ENCODE data around the gene FOXN1. TPM values are rescaled to one million over a fixed set of nuclear protein-coding genes. Genes with fewer than 3 reads are reported as not detected.

FOXN1 gene
- total and polyA plus RNA-seq, 2 donors from 2014 or later, result not detected

GRCh38 chr17:28468781-28469180 is 37.4 kb upstream of the FOXN1 start:
- Histone ChIP-seq H3K9me3 (ENCODE audit: control insufficient read depth in 2 of 3, insufficient read depth in 1 of 3, low read length in 3 of 3) (no peaks in the 10 kb centered on the region), H3K4me1 (ENCODE audit: control insufficient read depth in 2 of 3, insufficient read depth in 2 of 3, low read depth in 1 of 3, low read length in 3 of 3) (peaks cover 0 to 3% (median 0%) of the 10 kb centered on the region in 3 donors), H3K9ac (ENCODE audit: low read length in 3 of 3) (no peak overlapping the region), H3K27me3 (ENCODE audit: control insufficient read depth, insufficient read depth, low read length) (no peaks in the 10 kb centered on the region), H3K36me3 (ENCODE audit: control insufficient read depth in 2 of 3, insufficient read depth in 3 of 3, low read length in 3 of 3) (no peaks in the 10 kb centered on the region), H3K4me3 (ENCODE audit: low read length in 3 of 3) (no peak overlapping the region), H3K27ac (ENCODE audit: low read depth in 2 of 2, low read length in 2 of 2) (no peak overlapping the region)
- intact Hi-C loops (cut with DNase I), result no loop called here
- no peak for FAIRE-seq
- TF ChIP-seq CTCF (IDR thresholded peaks at IDR 0.05; ENCODE audit: borderline replicate concordance, extremely low read depth, insufficient read depth), result no peak
- no peak for DNase-seq

GRCh38 chr17:28469376-28469775 is 36.8 kb upstream of the FOXN1 start:
- no peak overlapping the region for H3K4me3 ChIP-seq (ENCODE audit: low read length in 3 of 3)
- peaks cover 0 to 3% (median 0%) of the 10 kb centered on the region in 3 donors for H3K4me1 ChIP-seq (ENCODE audit: control insufficient read depth in 2 of 3, insufficient read depth in 2 of 3, low read depth in 1 of 3, low read length in 3 of 3)
- DNase-seq (no peak), FAIRE-seq (no peak)
- H3K27me3 ChIP-seq (ENCODE audit: control insufficient read depth, insufficient read depth, low read length), result no peaks in the 10 kb centered on the region
- H3K36me3 ChIP-seq (ENCODE audit: control insufficient read depth in 2 of 3, insufficient read depth in 3 of 3, low read length in 3 of 3), result no peaks in the 10 kb centered on the region
- no peak overlapping the region for H3K27ac ChIP-seq (ENCODE audit: low read depth in 2 of 2, low read length in 2 of 2)
- TF ChIP-seq CTCF (IDR thresholded peaks at IDR 0.05; ENCODE audit: borderline replicate concordance, extremely low read depth, insufficient read depth), result no peak
- no peak overlapping the region for H3K9ac ChIP-seq (ENCODE audit: low read length in 3 of 3)
- no peaks in the 10 kb centered on the region for H3K9me3 ChIP-seq (ENCODE audit: control insufficient read depth in 2 of 3, insufficient read depth in 1 of 3, low read length in 3 of 3)
- intact Hi-C loops (cut with DNase I), result no loop called here

- intact Hi-C loops (cut with DNase I), result no loop called here
- Histone ChIP-seq H3K4me1 (ENCODE audit: control insufficient read depth in 2 of 3, insufficient read depth in 2 of 3, low read depth in 1 of 3, low read length in 3 of 3) (peaks cover 0 to 3% (median 0%) of the 10 kb centered on the region in 3 donors), H3K9ac (ENCODE audit: low read length in 3 of 3) (no peak overlapping the region), H3K27me3 (ENCODE audit: control insufficient read depth, insufficient read depth, low read length) (no peaks in the 10 kb centered on the region), H3K27ac (ENCODE audit: low read depth in 2 of 2, low read length in 2 of 2) (no peak overlapping the region), H3K36me3 (ENCODE audit: control insufficient read depth in 2 of 3, insufficient read depth in 3 of 3, low read length in 3 of 3) (no peaks in the 10 kb centered on the region), H3K4me3 (ENCODE audit: low read length in 3 of 3) (no peak overlapping the region), H3K9me3 (ENCODE audit: control insufficient read depth in 2 of 3, insufficient read depth in 1 of 3, low read length in 3 of 3) (no peaks in the 10 kb centered on the region)
- no peak for TF ChIP-seq CTCF (IDR thresholded peaks at IDR 0.05; ENCODE audit: borderline replicate concordance, extremely low read depth, insufficient read depth)
- FAIRE-seq (no peak), DNase-seq (no peak)
Measured at GRCh38 chr17:28470266-28470913, 35.8 kb upstream of the FOXN1 start.

Data from kidney (tissue), 14 donors.